Brain microvascular endothelial cell (primary cell): Measurements from ENCODE around the gene WBP2.

Source experiments
- DNase-seq: peaks from one replicate; pipeline ENCODE4 v3.0.0-alpha.2; 2020
- H3K27ac ChIP-seq: fragments of 250-450 bp; sonication (Bioruptor Pico); 2 replicates; pipeline ENCODE4 v1.5.1; 2020; ENCODE audit warnings: mild to moderate bottlenecking, moderate library complexity
- H3K27me3 ChIP-seq: fragments of 250-450 bp; sonication (Bioruptor Pico); replicated peaks from 2 replicates; pipeline ENCODE4 v1.5.1; 2020; ENCODE audit warnings: mild to moderate bottlenecking
- H3K36me3 ChIP-seq: fragments of 250-450 bp; sonication (Bioruptor Pico); replicated peaks from 2 replicates; pipeline ENCODE4 v1.5.1; 2020; ENCODE audit warnings: mild to moderate bottlenecking
- H3K4me3 ChIP-seq: 2 replicates; pipeline ENCODE4 v1.5.1; 2011; ENCODE audit warnings: low read depth, mild to moderate bottlenecking, control low read depth, low read length, moderate library complexity
- CTCF ChIP-seq: IDR thresholded peaks from 2 replicates; pipeline ENCODE4 v1.5.1; 2011; ENCODE audit warnings: low read depth, mild to moderate bottlenecking, moderate library complexity, low read length, control low read depth, inconsistent platforms; ENCODE audit errors: missing control alignments
- in situ Hi-C: cut with HindIII; loops from 2 replicates; pipeline ENCODE4 v1.10.0; 2017; ENCODE audit warnings: low sequenced_read_pairs, low pct_ligation_motif_present

Gene WBP2

GRCh38 chr17:75842411-75842810, 12.7 kb downstream of the WBP2 start:
- TF ChIP-seq CTCF, result no peak
- Histone ChIP-seq H3K36me3 (peaks cover 17% of the 10 kb centered on the region), H3K4me3 (no peak overlapping the region), H3K27ac (no peak overlapping the region), H3K27me3 (no peaks in the 10 kb centered on the region)
- DNase-seq, result no peak
- in situ Hi-C loops, result no loop called here

- DNase-seq, result no peak
- Histone ChIP-seq H3K27me3 (no peaks in the 10 kb centered on the region), H3K27ac (no peak overlapping the region), H3K36me3 (peaks cover under 1% of the 10 kb centered on the region), H3K4me3 (no peak overlapping the region)
- in situ Hi-C loops, result no loop called here
- no peak for TF ChIP-seq CTCF
Measured at GRCh38 chr17:75840799-75841164, 14.4 kb downstream of the WBP2 start.

- DNase-seq, result no peak
- no peaks in the 10 kb centered on the region for H3K27me3 ChIP-seq
- in situ Hi-C loops, result no loop called here
- H3K27ac ChIP-seq, result no peak overlapping the region
- no peak overlapping the region for H3K4me3 ChIP-seq
- no peak for TF ChIP-seq CTCF
- no peaks in the 10 kb centered on the region for H3K36me3 ChIP-seq
Measured at GRCh38 chr17:75839942-75840798, 15.0 kb downstream of the WBP2 start.

GRCh38 chr17:75838410-75838809, 16.7 kb downstream of the WBP2 start:
- H3K27ac ChIP-seq, result no peak overlapping the region
- H3K36me3 ChIP-seq, result no peaks in the 10 kb centered on the region
- H3K4me3 ChIP-seq, result no peak overlapping the region
- in situ Hi-C loops, result no loop called here
- DNase-seq, result no peak
- no peaks in the 10 kb centered on the region for H3K27me3 ChIP-seq
- no peak for TF ChIP-seq CTCF

GRCh38 chr17:75837899-75838298, 17.2 kb downstream of the WBP2 start:
- in situ Hi-C loops, result no loop called here
- Histone ChIP-seq H3K4me3 (no peak overlapping the region), H3K27me3 (no peaks in the 10 kb centered on the region), H3K36me3 (no peaks in the 10 kb centered on the region), H3K27ac (no peak overlapping the region)
- TF ChIP-seq CTCF, result no peak
- DNase-seq, result no peak

- Histone ChIP-seq H3K27ac (no peak overlapping the region), H3K27me3 (no peaks in the 10 kb centered on the region), H3K4me3 (no peak overlapping the region), H3K36me3 (no peaks in the 10 kb centered on the region)
- DNase-seq, result no peak
- TF ChIP-seq CTCF, result no peak
- in situ Hi-C loops, result no loop called here
Measured at GRCh38 chr17:75836605-75837004, 18.5 kb downstream of the WBP2 start.
